ENCODE measurements around the gene SMIM34.
"Not testable (repeated sequence)": the region's sequence is repeated elsewhere in the genome, so short reads cannot be mapped to it uniquely, and the experiment has no call there.

Gene SMIM34

GRCh38 chr21:34375619-34375972 is 48.2 kb downstream of the SMIM34 start:
- not testable (repeated sequence) for DNase-seq (ENCODE audit: low spot score)

GRCh38 chr21:34374940-34375618 is 48.7 kb downstream of the SMIM34 start, which contains the start of gene SMIM11:
Gene SMIM11 (plus strand): TSS chr21:34375507. CDS start chr21:34379505, 3,998 bp downstream.
- DNase-seq (ENCODE audit: low spot score); H3K4me3 ChIP-seq; H3K27ac ChIP-seq: not testable (repeated sequence)

More at GRCh38 chr21:34375619-34375972, 48.2 kb downstream of the SMIM34 start:
- not testable (repeated sequence) for H3K4me3 ChIP-seq, H3K27ac ChIP-seq

GRCh38 chr21:34374462-34374861 is 49.3 kb downstream of the SMIM34 start:
- H3K27ac ChIP-seq; DNase-seq (ENCODE audit: low spot score): not testable (repeated sequence)

GRCh38 chr21:34372321-34372720 is 51.4 kb downstream of the SMIM34 start:
- Histone ChIP-seq H3K27ac (no peak overlapping the region), H3K4me3 (no peak overlapping the region)
- no peak for TF ChIP-seq CTCF (IDR thresholded peaks at IDR 0.05)
- DNase-seq (ENCODE audit: low spot score) = peak; percentile 50

More at GRCh38 chr21:34374462-34374861, 49.3 kb downstream of the SMIM34 start:
- H3K4me3 ChIP-seq = not testable (repeated sequence)

GRCh38 chr21:34369741-34370140 is 54.0 kb downstream of the SMIM34 start:
- H3K4me3 ChIP-seq = no peak overlapping the region
- no peak overlapping the region for H3K27ac ChIP-seq
- no peak for TF ChIP-seq CTCF (IDR thresholded peaks at IDR 0.05)
- no peak for DNase-seq (ENCODE audit: low spot score)
